ENCODE results near the gene TAPBP.

GRCh38 chr6:33299237-33299944, 14.5 kb downstream of the TAPBP start:
- TF ChIP-seq SUZ12 (IDR thresholded peaks at IDR 0.05; ENCODE audit: extremely low read depth, insufficient read depth, insufficient read length) (no peak), ZNF274 (IDR thresholded peaks at IDR 0.05; ENCODE audit: low read depth, low read length) (no peak)
